ENCODE results near the gene ZNF789. TPM values are rescaled to one million over a fixed set of nuclear protein-coding genes. Genes with fewer than 3 reads are reported as not detected.

ZNF789 gene
- total and polyA plus RNA-seq, 2 of the 13 experiments (the other 11 are each of a cell fraction or from before 2014, with no cell fraction given): 19.8 to 25.1 TPM

DNA sequence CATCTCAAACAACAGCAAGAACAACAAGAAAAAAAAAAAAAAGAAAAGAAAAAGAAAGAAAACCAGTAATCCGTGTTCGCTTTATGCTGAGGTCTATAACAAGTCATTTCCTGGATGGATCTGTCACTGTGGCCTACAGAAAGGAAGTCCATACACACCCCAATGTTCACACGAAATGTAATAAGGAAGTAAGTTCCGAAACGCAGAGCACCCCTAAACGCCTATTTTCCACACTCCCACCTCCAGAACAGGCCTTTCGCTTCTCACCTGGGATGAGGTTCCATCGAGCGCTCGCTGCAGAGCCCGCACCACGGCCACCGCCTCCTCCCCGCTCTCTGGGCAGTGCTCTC is 26.7 kb downstream of the ZNF789 start:
- 0% methylated on average over 14 of the region's 14 CpGs for WGBS (ENCODE audit: low lambda C conversion rate)
- Histone ChIP-seq H3K4me1 (ENCODE audit: insufficient read depth, low read length) (peaks cover 21% of the 10 kb centered on the region), H3K27ac (ENCODE audit: extremely low read length, insufficient read depth, low read length) (peak overlapping the region; percentile 85), H3K79me2 (ENCODE audit: insufficient read depth, low read length) (peaks cover 40% of the 10 kb centered on the region), H4K20me1 (ENCODE audit: insufficient read depth, low read length) (peaks cover 17% of the 10 kb centered on the region), H3K9ac (ENCODE audit: insufficient read depth, low read depth, low read length) (peak overlapping the region; percentile 85), H3K4me3 (replicated peaks in 1 of 3; ENCODE audit: insufficient read depth in 1 of 3, low read depth in 2 of 3, low read length in 3 of 3) (peak overlapping the region; percentile 75 to 99 (median 98)), H3K4me2 (ENCODE audit: low read depth, low read length) (peak overlapping the region; percentile 90), H3K27me3 (ENCODE audit: control insufficient read depth in 1 of 2, insufficient read depth in 2 of 2, low read length in 2 of 2) (no peaks in the 10 kb centered on the region; a peak in 1 of 5 replicates), H2AFZ (ENCODE audit: low read length) (no peak overlapping the region), H3K9me3 (ENCODE audit: low read length) (no peaks in the 10 kb centered on the region), H3K36me3 (replicated peaks in 1 of 2; ENCODE audit: control insufficient read depth in 1 of 2, insufficient read depth in 2 of 2, low read length in 2 of 2) (peaks cover 2 to 10% of the 10 kb centered on the region in 2 experiments; a peak in 4 of 5 replicates)
- DNase-seq (ENCODE audit: low spot score) (no peak), ATAC-seq (peak; percentile 2; the same call in 2 of the 3 replicates), FAIRE-seq (no peak)
- ChIA-PET CTCF (ENCODE audit: low intra/inter-chr PET ratio, low total read pairs) (no interaction called here), POLR2A (interaction anchor here (0.7 to 4.5 kb wide), 13 partner anchors 10 to 477 kb away, joined by 3 to 31 read pairs (median 4); partner anchors contain the start of genes ATP5MF, AZGP1, BUD31 and CPSF4)
- in situ Hi-C loops (cut with HindIII; ENCODE audit: extremely low pct_ligation_motif_present, low pct_unique_long_range_greater_than_20kb): no loop called here
- no TSS peak for BruUV-seq (replicated peaks)
- TF ChIP-seq WIZ (CRISPR knock-in tag; IDR thresholded peaks at IDR 0.05): 0 out of 2 replicates have a peak, but pooled peaks have one; percentile 35
- TF ChIP-seq PRMT3 (CRISPR knock-in tag; IDR thresholded peaks at IDR 0.05; ENCODE audit: borderline replicate concordance, low read depth): no peak
- no peak for TF ChIP-seq TOPORS (CRISPR knock-in tag; IDR thresholded peaks at IDR 0.05)
- TF ChIP-seq HOXD1 (CRISPR knock-in tag; IDR thresholded peaks at IDR 0.05): no peak
- TF ChIP-seq ZFP90 (CRISPR knock-in tag; IDR thresholded peaks at IDR 0.05; ENCODE audit: borderline replicate concordance): no peak
- 0 out of 2 replicates have a peak, but pooled peaks have one; percentile 8 for TF ChIP-seq ZSCAN25 (CRISPR knock-in tag; IDR thresholded peaks at IDR 0.05)
- 0 out of 2 replicates have a peak, but pooled peaks have one; percentile 33 for TF ChIP-seq KLF12 (CRISPR knock-in tag; IDR thresholded peaks at IDR 0.05; ENCODE audit: borderline replicate concordance)
- TF ChIP-seq ZNF124 (CRISPR knock-in tag; IDR thresholded peaks at IDR 0.05): no peak
- TF ChIP-seq, protein P1, sequence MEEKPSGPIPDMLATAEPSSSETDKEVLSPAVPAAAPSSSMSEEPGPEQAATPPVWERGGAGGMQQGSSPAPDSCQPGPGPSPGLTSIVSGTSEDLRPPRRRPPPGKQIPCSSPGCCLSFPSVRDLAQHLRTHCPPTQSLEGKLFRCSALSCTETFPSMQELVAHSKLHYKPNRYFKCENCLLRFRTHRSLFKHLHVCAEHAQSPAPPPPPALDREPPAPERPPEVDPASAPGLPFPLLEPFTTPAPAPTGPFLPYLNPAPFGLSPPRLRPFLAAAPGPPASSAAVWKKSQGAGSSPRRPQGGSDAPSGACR (CRISPR knock-in tag; IDR thresholded peaks at IDR 0.05): 0 out of 2 replicates have a peak, but pooled peaks have one; percentile 4
- intact Hi-C loops (cut with micrococcal nuclease; ENCODE audit: unreplicated experiment): no loop called here

Measured in HepG2 (cell line).